ENCODE measurements around the gene FAM169A.
"Not testable (repeated sequence)": the region's sequence is repeated elsewhere in the genome, so short reads cannot be mapped to it uniquely, and the experiment has no call there.

The FAM169A gene

GRCh38 chr5:74801197-74801596, 65.0 kb downstream of the FAM169A start:
- no peak for DNase-seq (ENCODE audit: low read depth)

- no peak for DNase-seq (ENCODE audit: low read depth)
These were observed 66.9 kb downstream of the FAM169A start for GRCh38 chr5:74798977-74799911.

GRCh38 chr5:74791669-74792068, 74.5 kb downstream of the FAM169A start:
- not testable (repeated sequence) for DNase-seq (ENCODE audit: low read depth)

- DNase-seq (ENCODE audit: low read depth): no peak
These were observed 78.8 kb downstream of the FAM169A start for GRCh38 chr5:74787424-74787823.

GRCh38 chr5:74786851-74787250, 79.3 kb downstream of the FAM169A start:
- no peak for DNase-seq (ENCODE audit: low read depth)

GRCh38 chr5:74778609-74779008, 87.6 kb downstream of the FAM169A start:
- no peak for DNase-seq (ENCODE audit: low read depth)

- DNase-seq (ENCODE audit: low read depth): no peak
These were observed 93.8 kb downstream of the FAM169A start for GRCh38 chr5:74772359-74772758.

- peak; percentile 19 for DNase-seq (ENCODE audit: low read depth)
These were observed 98.6 kb downstream of the FAM169A start for GRCh38 chr5:74767579-74767913.

- peak; percentile 56 for DNase-seq (ENCODE audit: low read depth)
These were observed 99.2 kb downstream of the FAM169A start, which contains the start of the genes GFM2 and NSA2 for GRCh38 chr5:74766849-74767578. TSS of gene GFM2 (minus strand) at chr5:74767117. CDS start at chr5:74763742, 3,375 bp downstream. TSS of gene NSA2 (plus strand) at chr5:74767249. CDS start at chr5:74767361, 112 bp downstream.

GRCh38 chr5:74766418-74766848, 99.8 kb downstream of the FAM169A start:
- DNase-seq (ENCODE audit: low read depth): no peak

GRCh38 chr5:74765929-74766328, 100.3 kb downstream of the FAM169A start:
- DNase-seq (ENCODE audit: low read depth): no peak

- no peak for DNase-seq (ENCODE audit: low read depth)
These were observed 101.0 kb downstream of the FAM169A start for GRCh38 chr5:74765201-74765600.

GRCh38 chr5:74763504-74763903, 102.7 kb downstream of the FAM169A start:
- DNase-seq (ENCODE audit: low read depth): no peak

- peak; percentile 27 for DNase-seq (ENCODE audit: low read depth)
These were observed 103.6 kb downstream of the FAM169A start for GRCh38 chr5:74762599-74762998.

GRCh38 chr5:74761241-74761640, 104.9 kb downstream of the FAM169A start:
- no peak for DNase-seq (ENCODE audit: low read depth)

GRCh38 chr5:74748742-74749141, 117.4 kb downstream of the FAM169A start:
- not testable (repeated sequence) for DNase-seq (ENCODE audit: low read depth)

- DNase-seq (ENCODE audit: low read depth): no peak
These were observed 127.8 kb downstream of the FAM169A start for GRCh38 chr5:74738406-74738805.

GRCh38 chr5:74736759-74737158, 129.4 kb downstream of the FAM169A start:
- DNase-seq (ENCODE audit: low read depth): no peak
